ENCODE results near the gene DDX59.

DNA sequence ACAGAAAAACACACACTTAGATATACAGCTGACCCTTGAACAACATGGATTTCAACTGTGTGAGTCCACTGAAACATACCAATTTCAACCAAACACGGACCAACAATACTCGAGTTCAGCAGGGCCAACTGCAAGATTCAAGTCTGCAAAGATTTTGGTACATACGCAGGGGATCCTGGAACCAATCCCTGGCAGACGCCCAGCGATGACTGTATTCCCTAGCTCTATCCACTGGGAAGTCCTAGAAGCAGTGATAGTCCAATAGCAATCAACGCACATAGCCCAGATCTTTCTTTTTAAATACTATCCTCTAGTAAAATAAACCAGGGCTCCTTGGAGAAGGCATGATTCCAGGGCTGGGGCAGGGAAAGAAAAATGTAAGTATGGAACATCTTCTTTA lies 9.0 kb downstream of the DDX59 start:
- TF ChIP-seq POLR2A (IDR thresholded peaks at IDR 0.05): no peak
- TF ChIP-seq, protein P1, sequence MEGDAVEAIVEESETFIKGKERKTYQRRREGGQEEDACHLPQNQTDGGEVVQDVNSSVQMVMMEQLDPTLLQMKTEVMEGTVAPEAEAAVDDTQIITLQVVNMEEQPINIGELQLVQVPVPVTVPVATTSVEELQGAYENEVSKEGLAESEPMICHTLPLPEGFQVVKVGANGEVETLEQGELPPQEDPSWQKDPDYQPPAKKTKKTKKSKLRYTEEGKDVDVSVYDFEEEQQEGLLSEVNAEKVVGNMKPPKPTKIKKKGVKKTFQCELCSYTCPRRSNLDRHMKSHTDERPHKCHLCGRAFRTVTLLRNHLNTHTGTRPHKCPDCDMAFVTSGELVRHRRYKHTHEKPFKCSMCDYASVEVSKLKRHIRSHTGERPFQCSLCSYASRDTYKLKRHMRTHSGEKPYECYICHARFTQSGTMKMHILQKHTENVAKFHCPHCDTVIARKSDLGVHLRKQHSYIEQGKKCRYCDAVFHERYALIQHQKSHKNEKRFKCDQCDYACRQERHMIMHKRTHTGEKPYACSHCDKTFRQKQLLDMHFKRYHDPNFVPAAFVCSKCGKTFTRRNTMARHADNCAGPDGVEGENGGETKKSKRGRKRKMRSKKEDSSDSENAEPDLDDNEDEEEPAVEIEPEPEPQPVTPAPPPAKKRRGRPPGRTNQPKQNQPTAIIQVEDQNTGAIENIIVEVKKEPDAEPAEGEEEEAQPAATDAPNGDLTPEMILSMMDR (IDR thresholded peaks at IDR 0.05): no peak
